GM12872 (cell line): ENCODE data around the gene SCAMP4.

ENCODE experiments used
- CTCF ChIP-seq: IDR thresholded peaks from 3 replicates; pipeline ENCODE4 v1.5.1; 2011; ENCODE audit warnings: low read depth, mild to moderate bottlenecking, low read length, moderate library complexity; ENCODE audit not compliant: insufficient read depth

The SCAMP4 gene

GRCh38 chr19:1957562-1958248 lies 52.5 kb downstream of the SCAMP4 start:
- no peak for TF ChIP-seq CTCF

- no peak for TF ChIP-seq CTCF
These were observed 54.9 kb downstream of the SCAMP4 start for GRCh38 chr19:1959928-1960589.

- TF ChIP-seq CTCF, result no peak
These were observed 56.0 kb downstream of the SCAMP4 start for GRCh38 chr19:1961000-1961883.

- TF ChIP-seq CTCF, result no peak
These were observed 57.5 kb downstream of the SCAMP4 start for GRCh38 chr19:1962674-1963073.

- TF ChIP-seq CTCF, result no peak
These were observed 61.9 kb downstream of the SCAMP4 start for GRCh38 chr19:1967087-1967608.

GRCh38 chr19:1968279-1969175 lies 63.3 kb downstream of the SCAMP4 start:
- TF ChIP-seq CTCF, result no peak
